Esophagus squamous epithelium (tissue), 4 donors: ENCODE measurements around the gene GTSF1L.

Experiments used
- POLR2A ChIP-seq, 4 donors: fragments of 450-650 bp; IDR thresholded peaks; one replicate each; pipeline ENCODE4 v1.6.1; 2017; ENCODE audit warnings: antibody characterized with exemption in 4 of 4, mild to moderate bottlenecking in 4 of 4, moderate library complexity in 3 of 4
- TF ChIP-seq, protein P1 (sequence below), 6 experiments: fragments of 450-650 bp in 4 of 6; fragments of 200-600 bp in 2 of 6; sonication (generic) in 2 of 6; IDR thresholded peaks; one replicate each; pipeline ENCODE4 v1.5.1; 2016 to 2019; ENCODE audit warnings: antibody characterized with exemption in 6 of 6, mild to moderate bottlenecking in 4 of 6, moderate library complexity in 4 of 6

DNA sequence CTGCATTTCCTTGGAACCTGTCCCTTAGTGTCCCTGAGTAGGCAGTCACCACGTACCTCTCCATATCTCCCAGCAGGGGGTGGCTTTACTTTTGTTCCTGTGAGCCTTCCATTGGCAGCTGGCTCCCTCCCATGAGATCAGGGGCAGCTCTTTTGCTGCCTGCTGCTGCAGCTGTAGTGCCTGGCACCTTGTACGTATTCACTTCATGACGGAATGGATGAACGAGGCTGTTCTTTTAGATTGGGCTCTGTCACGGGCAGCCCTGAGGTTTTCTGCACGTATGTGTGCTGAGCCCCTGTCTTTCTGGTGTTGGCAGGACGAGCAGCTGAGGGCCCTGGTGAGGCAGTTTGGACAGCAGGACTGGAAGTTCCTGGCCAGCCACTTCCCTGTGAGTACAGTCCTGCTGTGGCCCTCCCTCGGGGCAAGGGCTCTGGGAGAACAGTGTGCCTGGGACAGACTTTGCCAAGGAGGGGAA, 45.3 kb downstream of the GTSF1L start:
- TF ChIP-seq, protein P1, sequence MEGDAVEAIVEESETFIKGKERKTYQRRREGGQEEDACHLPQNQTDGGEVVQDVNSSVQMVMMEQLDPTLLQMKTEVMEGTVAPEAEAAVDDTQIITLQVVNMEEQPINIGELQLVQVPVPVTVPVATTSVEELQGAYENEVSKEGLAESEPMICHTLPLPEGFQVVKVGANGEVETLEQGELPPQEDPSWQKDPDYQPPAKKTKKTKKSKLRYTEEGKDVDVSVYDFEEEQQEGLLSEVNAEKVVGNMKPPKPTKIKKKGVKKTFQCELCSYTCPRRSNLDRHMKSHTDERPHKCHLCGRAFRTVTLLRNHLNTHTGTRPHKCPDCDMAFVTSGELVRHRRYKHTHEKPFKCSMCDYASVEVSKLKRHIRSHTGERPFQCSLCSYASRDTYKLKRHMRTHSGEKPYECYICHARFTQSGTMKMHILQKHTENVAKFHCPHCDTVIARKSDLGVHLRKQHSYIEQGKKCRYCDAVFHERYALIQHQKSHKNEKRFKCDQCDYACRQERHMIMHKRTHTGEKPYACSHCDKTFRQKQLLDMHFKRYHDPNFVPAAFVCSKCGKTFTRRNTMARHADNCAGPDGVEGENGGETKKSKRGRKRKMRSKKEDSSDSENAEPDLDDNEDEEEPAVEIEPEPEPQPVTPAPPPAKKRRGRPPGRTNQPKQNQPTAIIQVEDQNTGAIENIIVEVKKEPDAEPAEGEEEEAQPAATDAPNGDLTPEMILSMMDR (IDR thresholded peaks at IDR 0.05) = no peak
- TF ChIP-seq POLR2A (IDR thresholded peaks at IDR 0.05) = no peak
